Neural cell (in vitro differentiated cells): Measurements from ENCODE around the gene CFAP43. TPM values are rescaled to one million over a fixed set of nuclear protein-coding genes. Genes with fewer than 3 reads are reported as not detected.

Experiments
- H2AFZ ChIP-seq: fragments of 200-600, 300-800 bp; sonication (generic), shearing (Covaris generic); 2 replicates; pipeline ENCODE4 v1.6.0; 2014; ENCODE audit warnings: low read depth, mild to moderate bottlenecking, antibody characterized with exemption, low read length, moderate library complexity
- H3F3A ChIP-seq: fragments of 200-600 bp; shearing (Covaris generic); 2 replicates; pipeline ENCODE4 v1.6.1; 2016; ENCODE audit warnings: mild to moderate bottlenecking, moderate library complexity, mixed read lengths, antibody characterized with exemption, low read length; ENCODE audit not compliant: insufficient read depth, poor library complexity, severe bottlenecking
- H3K27ac ChIP-seq: fragments of 200-600, 300-800 bp; sonication (generic), shearing (Covaris generic); 2 replicates; pipeline ENCODE4 v1.5.1; 2014; ENCODE audit warnings: mild to moderate bottlenecking, low read length, moderate library complexity
- H3K27me3 ChIP-seq: fragments of 300-800, 200-600 bp; sonication (generic), shearing (Covaris generic); 2 replicates; pipeline ENCODE4 v1.6.0; 2014; ENCODE audit warnings: mild to moderate bottlenecking, low read depth, low read length, moderate library complexity; ENCODE audit not compliant: insufficient read depth
- H3K36me3 ChIP-seq: fragments of 300-800, 200-600 bp; sonication (generic), shearing (Covaris generic); 2 replicates; pipeline ENCODE4 v1.5.1; 2014; ENCODE audit warnings: mild to moderate bottlenecking, antibody characterized with exemption, low read length, moderate library complexity; ENCODE audit not compliant: insufficient read depth
- H3K4me2 ChIP-seq: fragments of 300-800, 200-600 bp; sonication (generic), shearing (Covaris generic); 2 replicates; pipeline ENCODE4 v1.6.0; 2014; ENCODE audit warnings: mild to moderate bottlenecking, low read length
- H3K4me3 ChIP-seq: fragments of 300-800, 200-600 bp; sonication (generic), shearing (Covaris generic); 2 replicates; pipeline ENCODE4 v1.5.1; 2014; ENCODE audit warnings: mild to moderate bottlenecking, low read length, moderate library complexity
- H3K79me2 ChIP-seq: fragments of 200-600 bp; shearing (Covaris generic); replicated peaks from 2 replicates; pipeline ENCODE4 v1.6.0; 2014; ENCODE audit warnings: mild to moderate bottlenecking, low read length, moderate library complexity; ENCODE audit not compliant: insufficient read depth
- H3K9ac ChIP-seq: fragments of 300-800, 200-600 bp; sonication (generic), shearing (Covaris generic); 2 replicates; pipeline ENCODE4 v1.6.1; 2016; ENCODE audit warnings: mild to moderate bottlenecking, low read length, mixed read lengths
- H3K9me2 ChIP-seq: fragments of 200-600 bp; shearing (Covaris generic); 2 replicates; pipeline ENCODE4 v1.6.1; 2016; ENCODE audit warnings: mild to moderate bottlenecking, low read length, mixed read lengths; ENCODE audit not compliant: insufficient read depth
- H3K9me3 ChIP-seq: fragments of 200-600, 300-800 bp; sonication (generic), shearing (Covaris generic); 2 replicates; pipeline ENCODE4 v1.6.1; 2016; ENCODE audit warnings: mild to moderate bottlenecking, mixed run types, low read length, moderate library complexity, mixed read lengths
- H4K20me1 ChIP-seq: fragments of 200-600 bp; shearing (Covaris generic); 2 replicates; pipeline ENCODE4 v1.6.1; 2016; ENCODE audit warnings: mild to moderate bottlenecking, mixed run types; ENCODE audit not compliant: insufficient read depth
- EP300 ChIP-seq: fragments of 450-650 bp; conservative IDR thresholded peaks from 2 replicates; pipeline ENCODE4 v1.6.1; 2014; ENCODE audit warnings: antibody characterized with exemption, mild to moderate bottlenecking, moderate library complexity; ENCODE audit not compliant: poor library complexity, severe bottlenecking
- EZH2 ChIP-seq: fragments of 200-600, 300-800 bp; shearing (Covaris generic), sonication (generic); IDR thresholded peaks from 2 replicates; pipeline ENCODE4 v1.6.1; 2014; ENCODE audit warnings: antibody characterized with exemption, low read length, borderline replicate concordance, mild to moderate bottlenecking; ENCODE audit not compliant: insufficient read depth, poor library complexity, severe bottlenecking
- MXI1 ChIP-seq: fragments of 450-650 bp; conservative IDR thresholded peaks from 2 replicates; pipeline ENCODE4 v1.6.1; 2014; ENCODE audit warnings: antibody characterized with exemption, mild to moderate bottlenecking; ENCODE audit not compliant: poor library complexity, severe bottlenecking
- POLR2AphosphoS5 ChIP-seq: IDR thresholded peaks from 2 replicates; pipeline ENCODE4 v1.6.1; 2012
- RAD21 ChIP-seq: fragments of 450-650 bp; conservative IDR thresholded peaks from 2 replicates; pipeline ENCODE4 v1.6.1; 2014; ENCODE audit warnings: antibody characterized with exemption, mild to moderate bottlenecking, moderate library complexity
- SMC3 ChIP-seq: fragments of 450-650 bp; conservative IDR thresholded peaks from 2 replicates; pipeline ENCODE4 v1.6.1; 2014; ENCODE audit warnings: antibody characterized with exemption, mild to moderate bottlenecking, moderate library complexity; ENCODE audit not compliant: poor library complexity
- TAF1 ChIP-seq: IDR thresholded peaks from 2 replicates; pipeline ENCODE4 v1.6.1; 2012; ENCODE audit warnings: low read depth
- polyA plus RNA-seq: library from polyadenylated mRNA; depleted of rRNA; stranded (reverse); fragments of >200 nt; gene quantifications from 2 replicates; pipeline ENCODE4 v1.2.3, GENCODE V29; 2014
- TF ChIP-seq, protein P1 (sequence below): IDR thresholded peaks from 2 replicates; pipeline ENCODE4 v1.6.1; 2012; ENCODE audit warnings: borderline replicate concordance
- TF ChIP-seq, protein P2 (sequence below): fragments of 450-650 bp; IDR thresholded peaks from 2 replicates; pipeline ENCODE4 v1.5.1; 2014; ENCODE audit warnings: antibody characterized with exemption, mild to moderate bottlenecking, moderate library complexity; ENCODE audit not compliant: poor library complexity, severe bottlenecking

The CFAP43 gene
- polyA plus RNA-seq, 1 donor from 2014 or later, result 5.0 TPM

DNA sequence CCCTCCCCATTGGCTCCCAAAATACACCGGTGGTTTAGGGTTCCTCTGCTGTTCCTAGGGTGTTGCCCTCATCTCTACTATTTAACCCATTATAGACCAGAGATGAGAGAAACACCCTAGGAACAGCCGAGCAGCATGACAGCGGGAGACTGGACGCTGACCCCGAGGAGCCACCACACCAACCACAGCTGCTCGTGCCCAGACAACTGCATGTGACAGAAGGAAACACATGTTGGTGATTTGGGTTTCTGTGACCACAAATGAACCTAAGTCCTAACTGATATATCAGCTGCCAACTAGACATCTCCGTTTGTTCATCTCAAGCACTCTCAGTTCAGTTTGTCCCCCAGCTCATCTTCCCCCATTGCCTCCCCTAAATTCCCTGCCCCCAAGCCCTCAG is 13.4 kb downstream of the CFAP43 start:
- TF ChIP-seq, protein P1, sequence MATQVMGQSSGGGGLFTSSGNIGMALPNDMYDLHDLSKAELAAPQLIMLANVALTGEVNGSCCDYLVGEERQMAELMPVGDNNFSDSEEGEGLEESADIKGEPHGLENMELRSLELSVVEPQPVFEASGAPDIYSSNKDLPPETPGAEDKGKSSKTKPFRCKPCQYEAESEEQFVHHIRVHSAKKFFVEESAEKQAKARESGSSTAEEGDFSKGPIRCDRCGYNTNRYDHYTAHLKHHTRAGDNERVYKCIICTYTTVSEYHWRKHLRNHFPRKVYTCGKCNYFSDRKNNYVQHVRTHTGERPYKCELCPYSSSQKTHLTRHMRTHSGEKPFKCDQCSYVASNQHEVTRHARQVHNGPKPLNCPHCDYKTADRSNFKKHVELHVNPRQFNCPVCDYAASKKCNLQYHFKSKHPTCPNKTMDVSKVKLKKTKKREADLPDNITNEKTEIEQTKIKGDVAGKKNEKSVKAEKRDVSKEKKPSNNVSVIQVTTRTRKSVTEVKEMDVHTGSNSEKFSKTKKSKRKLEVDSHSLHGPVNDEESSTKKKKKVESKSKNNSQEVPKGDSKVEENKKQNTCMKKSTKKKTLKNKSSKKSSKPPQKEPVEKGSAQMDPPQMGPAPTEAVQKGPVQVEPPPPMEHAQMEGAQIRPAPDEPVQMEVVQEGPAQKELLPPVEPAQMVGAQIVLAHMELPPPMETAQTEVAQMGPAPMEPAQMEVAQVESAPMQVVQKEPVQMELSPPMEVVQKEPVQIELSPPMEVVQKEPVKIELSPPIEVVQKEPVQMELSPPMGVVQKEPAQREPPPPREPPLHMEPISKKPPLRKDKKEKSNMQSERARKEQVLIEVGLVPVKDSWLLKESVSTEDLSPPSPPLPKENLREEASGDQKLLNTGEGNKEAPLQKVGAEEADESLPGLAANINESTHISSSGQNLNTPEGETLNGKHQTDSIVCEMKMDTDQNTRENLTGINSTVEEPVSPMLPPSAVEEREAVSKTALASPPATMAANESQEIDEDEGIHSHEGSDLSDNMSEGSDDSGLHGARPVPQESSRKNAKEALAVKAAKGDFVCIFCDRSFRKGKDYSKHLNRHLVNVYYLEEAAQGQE, result no peak
- TF ChIP-seq SMC3 (no peak), EZH2 (no peak), RAD21 (no peak), POLR2AphosphoS5 (no peak), MXI1 (no peak), TAF1 (no peak), EP300 (no peak)
- TF ChIP-seq, protein P2, sequence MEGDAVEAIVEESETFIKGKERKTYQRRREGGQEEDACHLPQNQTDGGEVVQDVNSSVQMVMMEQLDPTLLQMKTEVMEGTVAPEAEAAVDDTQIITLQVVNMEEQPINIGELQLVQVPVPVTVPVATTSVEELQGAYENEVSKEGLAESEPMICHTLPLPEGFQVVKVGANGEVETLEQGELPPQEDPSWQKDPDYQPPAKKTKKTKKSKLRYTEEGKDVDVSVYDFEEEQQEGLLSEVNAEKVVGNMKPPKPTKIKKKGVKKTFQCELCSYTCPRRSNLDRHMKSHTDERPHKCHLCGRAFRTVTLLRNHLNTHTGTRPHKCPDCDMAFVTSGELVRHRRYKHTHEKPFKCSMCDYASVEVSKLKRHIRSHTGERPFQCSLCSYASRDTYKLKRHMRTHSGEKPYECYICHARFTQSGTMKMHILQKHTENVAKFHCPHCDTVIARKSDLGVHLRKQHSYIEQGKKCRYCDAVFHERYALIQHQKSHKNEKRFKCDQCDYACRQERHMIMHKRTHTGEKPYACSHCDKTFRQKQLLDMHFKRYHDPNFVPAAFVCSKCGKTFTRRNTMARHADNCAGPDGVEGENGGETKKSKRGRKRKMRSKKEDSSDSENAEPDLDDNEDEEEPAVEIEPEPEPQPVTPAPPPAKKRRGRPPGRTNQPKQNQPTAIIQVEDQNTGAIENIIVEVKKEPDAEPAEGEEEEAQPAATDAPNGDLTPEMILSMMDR, result no peak
- Histone ChIP-seq H3K4me3 (no peak overlapping the region), H2AFZ (no peak overlapping the region), H3K9ac (no peak overlapping the region), H3K79me2 (no peaks in the 10 kb centered on the region), H3F3A (no peaks in the 10 kb centered on the region), H3K4me2 (no peak overlapping the region), H3K9me2 (no peaks in the 10 kb centered on the region), H3K9me3 (no peaks in the 10 kb centered on the region), H3K27ac (no peak overlapping the region), H3K36me3 (no peaks in the 10 kb centered on the region), H3K27me3 (no peaks in the 10 kb centered on the region), H4K20me1 (no peaks in the 10 kb centered on the region)

DNA sequence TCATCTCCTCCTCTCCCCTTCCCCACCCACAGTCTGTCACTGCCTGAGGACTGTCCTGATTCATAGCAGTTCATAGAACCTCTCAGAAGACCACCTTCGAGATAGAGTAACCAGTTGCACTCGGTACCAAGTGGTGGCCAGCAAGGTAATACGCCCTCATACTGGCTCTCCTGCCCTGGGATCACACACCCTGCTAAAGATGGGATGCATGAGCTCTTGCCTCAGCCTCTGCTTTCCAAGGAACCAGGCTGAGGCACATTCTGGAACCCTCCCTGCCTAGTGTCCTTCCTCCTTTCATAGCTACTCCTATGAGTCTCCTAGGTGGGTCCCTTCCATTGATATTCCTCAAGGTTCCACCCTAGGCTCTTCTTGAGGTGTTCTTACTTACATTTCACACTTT is 15.5 kb downstream of the CFAP43 start:
- H3K36me3 ChIP-seq, result no peaks in the 10 kb centered on the region
- no peaks in the 10 kb centered on the region for H3K9me2 ChIP-seq
- TF ChIP-seq POLR2AphosphoS5 (no peak), RAD21 (no peak), TAF1 (no peak), MXI1 (no peak), EP300 (no peak), EZH2 (no peak), SMC3 (no peak)
- TF ChIP-seq, protein P2, result no peak
- TF ChIP-seq, protein P1, result no peak
- H2AFZ ChIP-seq, result no peak overlapping the region
- H3K79me2 ChIP-seq, result no peaks in the 10 kb centered on the region
- no peak overlapping the region for H3K27ac ChIP-seq
- H3K4me2 ChIP-seq, result no peak overlapping the region
- H3K4me3 ChIP-seq, result no peak overlapping the region
- no peaks in the 10 kb centered on the region for H3F3A ChIP-seq
- no peaks in the 10 kb centered on the region for H4K20me1 ChIP-seq
- H3K9me3 ChIP-seq, result no peaks in the 10 kb centered on the region
- H3K9ac ChIP-seq, result no peak overlapping the region
- H3K27me3 ChIP-seq, result no peaks in the 10 kb centered on the region
